HCT116 (cell line): ENCODE results near the gene ATF6B.

Experiments used
- CTCF ChIP-seq, 3 experiments: fragments of 200-600 bp in 1 of 3; sonication (generic) in 1 of 3; IDR thresholded peaks in 2 of 3; conservative IDR thresholded peaks in 1 of 3; 2 replicates each; pipeline ENCODE4 v1.5.1; 2012 to 2017; ENCODE audit warnings: low read depth in 2 of 3, low read length in 2 of 3, antibody characterized with exemption in 1 of 3, borderline replicate concordance in 1 of 3, control low read depth in 1 of 3, mild to moderate bottlenecking in 1 of 3, mixed read lengths in 1 of 3, mixed run types in 1 of 3, moderate library complexity in 1 of 3; ENCODE audit not compliant: insufficient read depth in 1 of 3
- POLR2A ChIP-seq: IDR thresholded peaks from 2 replicates; pipeline ENCODE4 v1.7.0; 2011; ENCODE audit warnings: borderline replicate concordance; ENCODE audit not compliant: insufficient read depth, insufficient read length; ENCODE audit errors: extremely low read depth
- POLR2AphosphoS5 ChIP-seq: IDR thresholded peaks from 2 replicates; pipeline ENCODE4 v1.6.1; 2011; ENCODE audit warnings: mild to moderate bottlenecking, low read depth, low read length, moderate library complexity
- REST ChIP-seq: IDR thresholded peaks from 2 replicates; pipeline ENCODE4 v1.6.1; 2012; ENCODE audit warnings: low read depth
- SRF ChIP-seq: IDR thresholded peaks from 2 replicates; pipeline ENCODE4 v1.6.1; 2012; ENCODE audit warnings: low read depth
- YY1 ChIP-seq: IDR thresholded peaks from 2 replicates; pipeline ENCODE4 v1.6.1; 2011; ENCODE audit warnings: low read length, low read depth, moderate library complexity, mild to moderate bottlenecking; ENCODE audit not compliant: insufficient replicate concordance; ENCODE audit errors: extremely low read depth
- TF ChIP-seq, protein P1 (sequence below): IDR thresholded peaks from 2 replicates; pipeline ENCODE4 v1.6.1; 2012

GRCh38 chr6:32069460-32069859 is 58.6 kb downstream of the ATF6B start:
- TF ChIP-seq CTCF (IDR thresholded peaks at IDR 0.05 in 2 of 3, conservative IDR thresholded peaks at IDR 0.05 in 1 of 3; ENCODE audit: borderline replicate concordance in 1 of 3, insufficient read depth in 1 of 3, low read depth in 2 of 3, low read length in 2 of 3) (no peak), POLR2A (no peak), POLR2AphosphoS5 (no peak), SRF (no peak), REST (no peak), YY1 (no peak)
- TF ChIP-seq, protein P1, sequence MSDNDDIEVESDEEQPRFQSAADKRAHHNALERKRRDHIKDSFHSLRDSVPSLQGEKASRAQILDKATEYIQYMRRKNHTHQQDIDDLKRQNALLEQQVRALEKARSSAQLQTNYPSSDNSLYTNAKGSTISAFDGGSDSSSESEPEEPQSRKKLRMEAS, result no peak
